Loucy (cell line): ENCODE data around the gene ZNF587B.
"Not testable (repeated sequence)": the region's sequence is repeated elsewhere in the genome, so short reads cannot be mapped to it uniquely, and the experiment has no call there.

Source experiments
- H2AFZ ChIP-seq: fragments of 200-600 bp; sonication (generic); 2 replicates; pipeline ENCODE4 v1.6.0; 2016; ENCODE audit warnings: antibody characterized with exemption, mild to moderate bottlenecking, low read length, moderate library complexity
- H3F3A ChIP-seq: fragments of 200-600 bp; 2 replicates; pipeline ENCODE4 v1.6.0; 2016; ENCODE audit warnings: antibody characterized with exemption, low read depth, mild to moderate bottlenecking
- H3K27me3 ChIP-seq: fragments of 200-600 bp; sonication (generic); 2 replicates; pipeline ENCODE4 v1.6.1; 2014; ENCODE audit warnings: low read length, mild to moderate bottlenecking; ENCODE audit not compliant: insufficient read depth, poor library complexity, severe bottlenecking
- H3K36me3 ChIP-seq: fragments of 200-600 bp; sonication (generic); 2 replicates; pipeline ENCODE4 v1.6.1; 2016; ENCODE audit warnings: low read length; ENCODE audit not compliant: insufficient read depth
- H3K4me1 ChIP-seq: fragments of 200-600 bp; sonication (generic); 2 replicates; pipeline ENCODE4 v1.5.1; 2014; ENCODE audit warnings: low read length, mild to moderate bottlenecking; ENCODE audit not compliant: insufficient read depth, poor library complexity, severe bottlenecking
- H3K4me2 ChIP-seq: fragments of 200-600 bp; sonication (generic); 2 replicates; pipeline ENCODE4 v1.6.0; 2014; ENCODE audit warnings: antibody characterized with exemption, low read length, low read depth, mild to moderate bottlenecking; ENCODE audit not compliant: poor library complexity, severe bottlenecking
- H3K4me3 ChIP-seq: fragments of 200-600 bp; sonication (generic); 2 replicates; pipeline ENCODE4 v1.5.1; 2014; ENCODE audit warnings: low read length, mild to moderate bottlenecking, mixed read lengths; ENCODE audit not compliant: poor library complexity, severe bottlenecking
- H3K79me2 ChIP-seq: fragments of 200-600 bp; sonication (generic); 2 replicates; pipeline ENCODE4 v1.6.1; 2014; ENCODE audit warnings: low read length; ENCODE audit not compliant: insufficient read depth
- H3K9ac ChIP-seq: fragments of 200-600 bp; sonication (generic); 2 replicates; pipeline ENCODE4 v1.6.0; 2014; ENCODE audit warnings: mild to moderate bottlenecking, low read depth, low read length, moderate library complexity; ENCODE audit not compliant: poor library complexity, severe bottlenecking
- H3K9me2 ChIP-seq: fragments of 200-600 bp; sonication (generic); replicated peaks from 2 replicates; pipeline ENCODE4 v1.6.1; 2016; ENCODE audit warnings: low read depth, low read length, mixed read lengths
- H3K9me3 ChIP-seq: fragments of 200-600 bp; sonication (generic); 2 replicates; pipeline ENCODE4 v1.6.1; 2014; ENCODE audit warnings: mild to moderate bottlenecking, antibody characterized with exemption, low read length, low read depth; ENCODE audit not compliant: insufficient read depth
- H4K20me1 ChIP-seq: fragments of 200-600 bp; sonication (generic); 2 replicates; pipeline ENCODE4 v1.6.0; 2014; ENCODE audit warnings: antibody characterized with exemption, low read length, mild to moderate bottlenecking; ENCODE audit not compliant: insufficient read depth, poor library complexity, severe bottlenecking
- CTCF ChIP-seq: fragments of 200-600 bp; sonication (generic); conservative IDR thresholded peaks from 2 replicates; pipeline ENCODE4 v1.5.1; 2014; ENCODE audit warnings: mild to moderate bottlenecking, antibody characterized with exemption, low read length
- EZH2phosphoT487 ChIP-seq: fragments of 200-600 bp; IDR thresholded peaks from 2 replicates; pipeline ENCODE4 v1.6.1; 2018; ENCODE audit warnings: antibody characterized with exemption, mild to moderate bottlenecking, moderate library complexity, borderline replicate concordance

The ZNF587B gene

DNA sequence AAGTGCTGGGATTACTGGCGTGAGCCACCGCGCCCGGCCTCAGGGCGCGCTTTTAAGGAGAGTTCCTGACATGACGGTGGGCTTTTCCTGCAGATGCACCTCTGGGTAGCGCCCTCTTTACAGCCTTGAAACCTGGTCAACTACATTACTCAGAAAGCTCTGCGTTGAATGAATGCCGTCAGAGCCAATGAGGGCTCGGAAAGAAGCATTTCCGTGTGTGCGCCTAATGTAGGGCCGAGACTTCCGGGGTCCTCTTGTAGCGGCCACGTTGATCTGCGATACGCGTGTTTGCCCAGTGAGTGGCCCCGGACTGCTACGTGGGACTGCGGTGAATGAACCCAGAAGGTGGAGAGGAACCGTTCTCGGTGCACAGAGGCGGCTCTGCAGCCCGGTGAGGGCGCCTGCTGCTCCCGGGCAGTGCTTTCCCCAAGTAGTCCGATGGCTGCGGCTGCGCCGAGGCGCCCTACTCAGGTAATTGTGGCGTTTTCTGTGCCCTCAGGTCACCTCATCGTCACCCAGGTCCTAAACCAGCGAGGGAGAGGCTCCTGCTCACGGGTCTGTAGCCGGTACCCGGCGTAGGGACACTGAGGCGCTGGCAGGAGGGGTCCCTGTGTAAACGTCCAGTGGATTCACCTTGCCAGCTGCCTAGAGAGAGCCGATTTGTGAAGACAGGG lies 10.5 kb upstream of the ZNF587B start:
- peaks cover 21% of the 10 kb centered on the region for H3K4me1 ChIP-seq
- TF ChIP-seq CTCF (peak; percentile 30), EZH2phosphoT487 (no peak)
- peak overlapping the region; percentile 94 for H3K4me2 ChIP-seq
- no peaks in the 10 kb centered on the region for H3K27me3 ChIP-seq
- H3K9me2 ChIP-seq = no peaks in the 10 kb centered on the region
- peak overlapping the region; percentile 89 for H3K9ac ChIP-seq
- peak overlapping the region; percentile 87 for H3K4me3 ChIP-seq
- H3K36me3 ChIP-seq = no peaks in the 10 kb centered on the region
- H2AFZ ChIP-seq = peak overlapping the region; percentile 85
- H3K9me3 ChIP-seq = no peaks in the 10 kb centered on the region
- H3F3A ChIP-seq = no peaks in the 10 kb centered on the region
- peaks cover 4% of the 10 kb centered on the region for H4K20me1 ChIP-seq
- H3K79me2 ChIP-seq = peaks cover 43% of the 10 kb centered on the region

- peak overlapping the region; percentile 89 for H3K9ac ChIP-seq
- no peaks in the 10 kb centered on the region for H3F3A ChIP-seq
- no peak overlapping the region for H2AFZ ChIP-seq
- H3K9me2 ChIP-seq = no peaks in the 10 kb centered on the region
- no peaks in the 10 kb centered on the region for H3K9me3 ChIP-seq
- H4K20me1 ChIP-seq = peaks cover 4% of the 10 kb centered on the region
- no peaks in the 10 kb centered on the region for H3K36me3 ChIP-seq
- no peak for TF ChIP-seq EZH2phosphoT487
- TF ChIP-seq CTCF = no peak
- H3K4me2 ChIP-seq = peak overlapping the region; percentile 94
- no peaks in the 10 kb centered on the region for H3K27me3 ChIP-seq
- H3K4me3 ChIP-seq = peak overlapping the region; percentile 87
- peaks cover 50% of the 10 kb centered on the region for H3K79me2 ChIP-seq
- H3K4me1 ChIP-seq = peaks cover 21% of the 10 kb centered on the region
These were observed 9.5 kb upstream of the ZNF587B start for GRCh38 chr19:57820599-57820998.

DNA sequence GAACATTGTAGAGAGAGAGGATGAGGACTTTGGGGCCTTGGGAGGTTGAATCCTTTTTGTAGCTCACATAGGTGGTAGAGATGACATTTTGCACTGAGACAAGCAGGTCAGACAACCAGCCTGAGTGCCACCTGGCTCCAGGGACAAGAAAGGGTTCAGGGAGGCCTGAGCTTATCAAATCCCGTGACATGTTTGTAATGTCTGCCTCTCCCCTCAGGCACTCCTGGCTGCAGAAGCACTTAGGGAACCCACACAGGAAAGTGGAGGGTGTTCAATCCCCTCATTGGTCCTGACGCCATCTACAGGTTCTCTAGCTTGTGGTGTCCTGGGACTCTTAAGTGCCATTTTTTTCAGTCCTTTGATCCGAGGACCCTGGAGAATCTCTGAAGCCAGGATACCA lies 9.0 kb upstream of the ZNF587B start:
- not testable (repeated sequence) for H2AFZ ChIP-seq, H3K27me3 ChIP-seq, H3K9me3 ChIP-seq, H3K9me2 ChIP-seq, H4K20me1 ChIP-seq, H3F3A ChIP-seq, H3K36me3 ChIP-seq
- Histone ChIP-seq H3K9ac (peak overlapping the region; percentile 89), H3K4me1 (peaks cover 21% of the 10 kb centered on the region), H3K79me2 (peaks cover 55% of the 10 kb centered on the region), H3K4me2 (peak overlapping the region; percentile 94), H3K4me3 (peak overlapping the region; percentile 87)

DNA sequence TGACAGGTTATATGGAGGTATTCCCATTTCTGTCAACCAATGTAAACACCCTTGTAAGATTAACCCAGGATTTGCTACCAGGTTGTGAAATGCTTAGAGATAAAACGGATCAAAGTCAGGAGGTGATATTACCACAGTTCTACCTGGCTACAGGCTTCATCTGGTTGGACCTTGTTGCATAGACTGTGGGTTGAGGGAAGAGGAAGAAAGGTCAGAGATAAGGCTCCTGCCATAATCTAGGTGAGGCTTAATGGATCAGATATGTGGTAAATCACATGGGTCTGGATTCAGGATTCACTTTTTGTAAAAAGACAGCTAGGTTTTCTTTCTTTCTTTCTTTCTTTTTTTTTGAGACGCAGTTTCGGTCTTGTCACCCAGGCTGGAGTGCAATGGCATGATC lies 8.6 kb upstream of the ZNF587B start:
- not testable (repeated sequence) for H2AFZ ChIP-seq, H4K20me1 ChIP-seq, H3F3A ChIP-seq, H3K36me3 ChIP-seq, H3K9me3 ChIP-seq, H3K9me2 ChIP-seq, H3K4me3 ChIP-seq, H3K27me3 ChIP-seq, H3K9ac ChIP-seq
- Histone ChIP-seq H3K79me2 (peaks cover 55% of the 10 kb centered on the region), H3K4me2 (peak overlapping the region; percentile 94), H3K4me1 (peaks cover 21% of the 10 kb centered on the region)

DNA sequence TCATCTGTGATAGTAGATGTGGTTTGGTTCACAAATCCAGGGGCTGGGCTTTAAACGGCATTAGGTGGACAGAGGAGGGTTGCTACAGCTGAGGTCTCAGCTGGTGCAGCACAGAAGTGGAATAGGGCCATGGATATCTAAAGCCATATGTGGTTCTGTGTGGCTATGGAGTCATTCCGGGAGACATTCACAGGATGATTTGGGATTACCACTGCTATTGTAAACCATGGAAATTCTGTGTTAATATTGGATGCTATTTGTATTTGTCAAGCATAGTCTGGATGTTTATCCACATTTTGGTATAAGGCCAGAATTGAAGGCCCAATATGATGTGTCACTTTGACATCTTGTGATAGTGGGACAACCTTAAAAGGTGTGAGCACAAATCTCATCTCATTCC lies 6.9 kb upstream of the ZNF587B start:
- H3K4me3 ChIP-seq, H3K27me3 ChIP-seq, H3K9me2 ChIP-seq, H3F3A ChIP-seq, H3K36me3 ChIP-seq, H3K9ac ChIP-seq, H2AFZ ChIP-seq, H3K9me3 ChIP-seq, H4K20me1 ChIP-seq: not testable (repeated sequence)
- peaks cover 21% of the 10 kb centered on the region for H3K4me1 ChIP-seq
- peak overlapping the region; percentile 48 for H3K4me2 ChIP-seq
- H3K79me2 ChIP-seq = peaks cover 55% of the 10 kb centered on the region

- H3K36me3 ChIP-seq, H3K9me3 ChIP-seq, H3F3A ChIP-seq, H3K9ac ChIP-seq, H2AFZ ChIP-seq, H3K9me2 ChIP-seq, H3K27me3 ChIP-seq, H4K20me1 ChIP-seq, H3K4me3 ChIP-seq: not testable (repeated sequence)
- H3K79me2 ChIP-seq = peaks cover 55% of the 10 kb centered on the region
- peak overlapping the region; percentile 48 for H3K4me2 ChIP-seq
- H3K4me1 ChIP-seq = peaks cover 21% of the 10 kb centered on the region
These were observed 6.5 kb upstream of the ZNF587B start for GRCh38 chr19:57823608-57824007.
